GM15510 (cell line): Measurements from ENCODE around the gene ULK4.

Experiments used
- POLR2A ChIP-seq: IDR thresholded peaks from 3 replicates; pipeline ENCODE4 v1.6.1; 2011; ENCODE audit warnings: borderline replicate concordance; ENCODE audit not compliant: insufficient read length; ENCODE audit errors: extremely low read depth

The ULK4 gene

DNA sequence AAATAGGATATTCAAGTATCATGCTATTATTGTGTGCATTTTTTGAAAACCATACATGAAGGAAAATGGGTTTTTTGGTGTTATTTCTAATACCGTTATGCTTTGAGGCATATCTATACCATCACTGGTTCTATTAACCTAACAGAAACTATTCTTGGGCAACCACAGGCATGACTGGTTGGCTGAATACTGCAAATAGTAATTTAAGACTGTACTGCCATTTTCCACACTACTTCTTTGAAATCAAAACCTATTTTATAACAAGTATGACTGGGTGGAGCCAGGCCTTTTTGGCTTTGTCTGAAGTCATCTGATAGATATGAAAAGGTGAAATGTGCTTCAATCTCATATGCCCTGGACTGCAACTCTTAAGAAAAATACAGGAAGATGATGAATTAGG, 115.1 kb downstream of the ULK4 start:
- no peak for TF ChIP-seq POLR2A

DNA sequence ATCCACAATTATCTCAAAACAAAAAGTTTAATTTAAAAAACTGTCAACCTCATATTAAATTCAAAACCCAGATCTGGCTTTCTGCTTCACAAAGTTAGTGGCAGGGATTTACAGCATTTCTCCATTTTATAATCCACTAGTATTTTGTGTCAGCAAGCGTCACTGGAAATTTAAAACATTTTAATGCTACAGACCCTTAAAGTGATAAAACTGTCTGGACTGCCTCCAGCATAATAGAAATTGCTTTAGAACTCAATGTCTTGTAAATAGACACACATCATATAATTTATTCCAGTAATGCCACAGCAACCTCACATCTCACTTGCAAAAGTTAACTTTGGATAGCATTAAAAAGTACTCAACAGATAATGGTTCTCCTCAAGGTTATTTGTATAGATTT, 116.1 kb downstream of the ULK4 start:
- no peak for TF ChIP-seq POLR2A

DNA sequence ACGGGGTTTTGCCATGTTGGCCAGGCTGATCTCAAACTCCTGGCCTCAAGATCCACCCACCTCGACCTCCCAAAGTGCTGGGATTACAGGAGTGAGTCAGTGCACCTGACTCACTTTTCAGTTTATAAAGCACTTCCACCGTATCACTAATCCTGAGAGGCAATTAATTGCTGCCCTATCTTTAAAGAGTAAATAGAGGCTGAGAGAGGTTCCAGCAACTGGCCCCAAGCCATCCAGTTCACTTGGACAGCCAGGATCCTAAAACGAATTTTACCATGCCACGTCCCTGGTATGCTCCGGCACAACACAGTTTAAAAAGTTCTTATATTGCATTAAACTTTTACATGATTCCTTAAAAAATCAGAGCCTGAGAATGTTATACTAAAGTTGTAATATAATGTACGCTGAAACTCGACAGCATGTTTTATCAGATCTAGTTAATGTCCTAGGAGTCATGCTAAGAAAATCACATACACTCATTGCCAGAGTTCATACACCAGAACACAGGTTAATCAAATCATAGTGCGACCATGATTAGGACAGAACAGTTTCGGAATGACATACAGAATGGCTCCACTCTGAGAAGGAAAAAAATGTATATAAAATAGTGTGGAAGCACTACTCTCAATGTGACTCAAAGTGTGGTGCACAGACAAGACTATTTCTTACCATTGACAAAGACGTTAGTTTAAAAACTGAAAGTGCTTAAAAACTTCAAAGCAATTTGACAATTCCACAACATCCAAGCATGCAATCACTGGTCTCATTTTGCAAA, 125.4 kb downstream of the ULK4 start:
- no peak for TF ChIP-seq POLR2A

DNA sequence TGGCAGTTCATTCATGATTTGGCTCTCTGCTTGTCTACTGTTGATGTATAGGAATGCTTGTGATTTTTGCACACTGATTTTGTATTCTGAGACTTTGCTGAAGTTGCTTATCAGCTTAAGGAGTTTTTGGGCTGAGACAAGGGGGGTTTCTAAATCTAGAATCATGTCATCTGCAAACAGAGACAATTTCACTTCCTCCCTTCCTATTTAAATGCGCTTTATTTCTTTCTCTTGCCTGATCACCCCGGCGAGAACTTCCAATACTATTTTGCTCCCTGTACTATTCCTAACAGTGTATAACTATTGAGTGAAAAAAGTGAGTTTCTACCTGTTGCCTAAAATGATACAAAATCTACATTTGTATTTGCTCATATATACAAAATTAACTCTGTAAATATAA, 128.3 kb downstream of the ULK4 start:
- TF ChIP-seq POLR2A, result no peak

DNA sequence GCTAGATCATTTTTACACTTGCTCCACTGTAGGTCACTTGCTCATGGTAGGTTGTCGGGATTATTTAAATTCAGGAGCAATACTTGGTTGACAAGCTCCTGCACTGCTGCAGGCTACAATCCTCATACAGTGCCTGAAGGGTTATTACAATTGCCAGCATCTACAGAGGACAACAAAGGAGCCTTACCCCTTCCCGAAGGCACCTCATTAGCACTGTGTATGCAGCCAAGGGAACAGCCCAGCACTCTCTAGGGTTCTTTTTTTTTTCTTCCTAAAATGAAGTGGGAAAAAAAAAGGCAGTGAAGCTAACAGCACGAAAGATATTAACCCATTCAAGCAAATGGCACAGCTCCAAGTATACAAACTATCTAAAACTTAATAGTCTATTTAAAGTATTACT, 142.7 kb downstream of the ULK4 start:
- no peak for TF ChIP-seq POLR2A

DNA sequence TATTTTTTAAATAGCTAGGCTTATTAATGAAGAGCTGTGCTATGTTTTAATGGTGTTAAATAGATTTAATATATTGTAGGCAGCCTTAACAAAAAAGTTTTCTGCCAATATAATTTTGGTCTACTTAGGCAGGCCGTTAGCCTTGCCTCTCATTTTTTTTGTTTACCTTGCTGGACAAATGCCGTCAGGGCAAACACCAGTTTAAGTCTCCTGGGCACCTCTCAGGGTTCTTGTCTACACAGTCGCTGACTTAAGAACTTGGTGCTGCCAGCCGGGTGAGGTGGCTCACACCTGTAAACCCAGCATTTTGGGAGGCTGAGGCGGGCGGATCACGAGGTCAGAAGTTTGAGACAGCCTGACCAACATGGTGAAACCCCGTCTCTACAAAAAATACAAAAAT, 153.3 kb downstream of the ULK4 start:
- no peak for TF ChIP-seq POLR2A

DNA sequence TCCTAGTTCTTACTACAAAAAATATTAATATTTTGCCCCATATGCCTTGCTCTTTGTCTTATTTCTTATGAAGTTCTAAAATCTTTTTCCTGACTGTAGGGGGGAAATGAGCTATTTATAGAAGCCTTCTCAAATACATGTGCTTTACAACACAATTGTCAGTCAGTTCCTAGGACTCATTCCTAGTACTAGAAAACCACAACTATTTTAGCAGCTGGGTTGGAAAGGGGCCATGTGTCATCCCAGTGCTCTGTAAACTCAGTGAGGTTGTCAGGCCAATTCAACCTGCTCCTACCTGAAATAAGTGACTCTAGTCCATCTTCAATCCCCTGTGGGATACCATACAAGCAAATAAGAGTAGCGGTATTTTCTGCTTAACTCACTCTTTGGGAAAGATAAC, 153.8 kb downstream of the ULK4 start:
- no peak for TF ChIP-seq POLR2A

DNA sequence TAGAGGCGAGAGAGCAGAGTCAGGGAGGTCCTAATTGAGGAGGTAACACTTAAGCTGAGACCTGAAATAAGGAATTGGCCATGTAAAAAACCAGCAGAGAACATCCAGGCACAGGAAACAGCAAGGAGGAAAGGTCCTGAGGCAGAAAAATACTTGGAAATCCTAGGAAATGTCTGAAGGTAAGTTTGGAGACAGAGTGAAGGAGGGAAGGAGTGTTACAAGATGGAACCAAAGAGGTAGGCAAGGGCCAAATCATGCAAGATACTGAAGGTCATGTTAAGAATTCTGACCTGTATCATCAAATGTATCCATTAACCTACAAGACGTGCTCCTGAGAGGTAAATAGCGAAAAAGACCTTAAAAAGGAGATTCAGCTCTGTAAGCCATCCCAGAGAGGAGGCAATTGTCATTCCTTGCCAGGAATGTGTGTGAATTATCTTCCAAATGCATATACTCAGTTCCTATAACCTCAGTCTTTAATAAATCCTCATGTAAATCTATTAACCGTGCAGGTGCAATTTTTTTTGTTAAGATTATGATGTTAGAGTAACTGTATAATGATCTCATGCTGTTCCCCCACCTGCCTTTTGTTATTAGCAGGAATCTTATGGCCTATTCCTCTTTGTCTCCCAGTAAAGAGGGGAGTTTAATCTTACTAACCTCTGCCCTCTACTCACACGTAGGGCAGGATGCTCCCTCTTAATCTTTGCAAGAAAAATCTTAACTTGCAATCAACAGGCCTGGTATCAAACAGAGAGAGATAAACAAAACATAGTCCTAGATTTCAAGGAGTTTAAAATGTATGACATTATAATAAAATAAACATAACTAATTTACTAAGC, 166.9 kb downstream of the ULK4 start:
- no peak for TF ChIP-seq POLR2A

DNA sequence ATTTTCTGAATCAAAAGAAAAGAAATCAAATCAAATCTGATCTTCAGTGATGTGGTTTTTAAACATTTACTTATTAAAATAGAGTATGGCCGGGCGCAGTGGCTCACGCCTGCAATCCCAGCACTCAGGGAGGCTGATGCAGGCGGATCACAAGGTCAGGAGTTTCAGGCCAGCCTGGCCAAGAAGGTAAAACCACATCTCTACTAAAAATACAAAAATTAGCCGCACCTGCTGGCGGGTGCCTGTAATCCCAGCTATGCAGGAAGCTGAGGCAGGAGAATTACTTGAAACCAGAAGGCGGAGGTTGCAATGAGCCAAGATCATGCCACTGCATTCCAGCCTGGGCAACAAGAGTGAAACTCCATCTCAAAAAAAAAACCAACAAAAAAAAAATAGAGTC, 169.1 kb downstream of the ULK4 start:
- TF ChIP-seq POLR2A, result no peak

DNA sequence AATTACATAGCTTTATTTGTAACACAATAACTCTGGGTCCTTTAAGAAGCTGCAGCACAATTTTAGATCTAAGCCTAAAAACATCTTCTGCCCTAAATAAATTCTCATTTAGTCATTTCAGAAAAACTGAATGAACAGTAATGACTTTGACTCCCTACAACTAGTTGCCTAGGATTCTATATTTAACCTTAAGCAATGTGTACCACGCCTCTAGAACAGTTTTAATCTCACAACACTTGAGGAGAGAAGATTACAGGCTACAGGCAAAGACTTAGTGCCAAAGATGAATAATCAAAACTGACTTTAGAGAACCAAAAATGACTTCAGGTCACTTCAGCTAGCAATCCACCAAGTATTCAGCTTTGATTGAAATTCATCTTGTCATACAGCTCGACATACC, 192.8 kb downstream of the ULK4 start:
- no peak for TF ChIP-seq POLR2A

DNA sequence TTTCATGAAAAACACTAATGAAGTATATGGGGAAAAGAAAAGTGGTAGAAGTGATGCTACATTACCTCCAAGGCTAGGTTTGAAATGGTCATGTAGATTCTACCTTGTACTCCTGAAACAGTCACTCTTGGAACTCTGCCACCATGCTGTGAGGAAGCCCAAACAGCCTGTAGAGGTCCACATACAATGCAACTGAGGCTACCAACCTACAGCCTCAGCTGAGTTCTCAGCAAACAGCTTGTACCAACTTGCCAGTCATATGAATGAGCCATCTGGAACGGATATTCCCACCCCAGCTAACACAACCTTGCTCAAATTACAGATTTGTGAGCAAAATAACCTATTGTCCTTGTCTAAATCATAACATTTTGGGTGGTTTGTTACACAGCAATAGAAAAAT, 193.5 kb downstream of the ULK4 start:
- no peak for TF ChIP-seq POLR2A

DNA sequence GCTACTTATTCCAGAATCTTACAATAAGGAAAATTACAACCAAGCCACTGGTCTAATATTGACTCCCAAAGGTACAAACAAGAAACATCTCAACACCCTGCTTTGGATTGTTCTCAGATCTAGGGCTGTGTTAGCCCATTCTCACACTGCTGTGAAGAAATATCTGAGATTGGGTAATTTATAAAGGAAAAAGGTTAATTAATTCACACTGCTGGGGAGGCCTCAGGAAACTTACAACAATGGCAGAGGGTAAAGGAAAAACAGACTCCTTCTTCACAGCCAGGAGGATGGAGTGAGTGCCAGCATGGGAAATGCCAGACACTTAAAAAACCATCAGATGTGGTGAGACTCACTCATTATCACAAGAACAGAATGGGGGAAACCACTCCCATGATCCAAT, 208.3 kb downstream of the ULK4 start:
- no peak for TF ChIP-seq POLR2A

DNA sequence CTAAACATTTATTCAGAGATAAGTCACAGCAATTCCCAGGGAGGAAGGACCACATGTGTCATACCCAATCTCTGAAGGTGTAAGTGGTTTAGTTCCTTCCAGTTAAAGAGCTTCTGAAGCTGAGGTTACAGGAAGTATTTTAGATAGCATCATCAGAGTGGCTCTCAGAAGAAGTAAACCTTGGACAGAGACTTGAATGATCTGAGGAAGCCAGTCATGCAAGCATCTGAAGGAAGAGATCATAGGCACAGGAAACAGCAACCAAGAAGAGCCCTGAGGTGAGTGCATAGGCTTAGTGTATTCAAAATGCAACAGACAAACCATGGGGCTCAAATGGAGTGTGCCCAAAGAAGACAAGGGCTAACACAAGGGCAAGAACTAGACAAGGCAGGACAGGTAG, 210.3 kb downstream of the ULK4 start:
- TF ChIP-seq POLR2A, result no peak

DNA sequence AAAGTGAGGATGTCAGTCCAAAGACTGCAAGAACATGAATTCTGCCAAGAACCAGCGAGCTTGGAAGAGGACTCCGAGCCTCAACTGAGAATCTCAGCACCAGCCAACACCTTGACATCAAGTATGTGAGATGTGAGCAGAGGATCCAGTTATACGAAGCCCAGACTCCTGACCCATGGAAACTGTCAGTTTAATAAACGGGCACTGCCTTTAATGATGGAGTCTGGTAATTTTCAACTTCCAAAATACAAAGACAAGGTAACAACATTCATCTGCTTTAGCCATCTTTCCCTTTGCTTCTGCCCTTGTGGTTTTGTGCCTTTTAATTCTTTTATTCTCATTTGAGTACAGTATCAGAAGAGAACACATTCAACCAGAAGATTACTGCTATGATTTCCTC, 211.9 kb downstream of the ULK4 start:
- no peak for TF ChIP-seq POLR2A

DNA sequence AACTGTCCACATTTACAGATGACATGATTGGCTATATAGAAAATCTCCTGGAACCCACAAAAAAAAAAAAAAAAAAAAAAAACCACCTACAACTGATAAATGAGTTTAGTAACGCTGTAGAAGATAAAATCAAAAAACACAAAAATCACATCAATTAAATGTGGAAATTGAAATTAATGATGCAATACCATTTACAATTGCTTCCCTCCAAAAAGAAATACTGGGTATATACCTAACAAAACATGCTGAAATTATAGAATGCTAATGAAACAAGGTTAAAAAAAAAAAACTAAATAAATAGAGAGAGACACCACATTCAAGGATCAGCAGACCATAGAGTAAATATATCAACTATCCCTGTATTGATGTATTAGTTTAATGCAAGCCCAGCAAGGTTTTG, 215.7 kb downstream of the ULK4 start:
- TF ChIP-seq POLR2A, result no peak

DNA sequence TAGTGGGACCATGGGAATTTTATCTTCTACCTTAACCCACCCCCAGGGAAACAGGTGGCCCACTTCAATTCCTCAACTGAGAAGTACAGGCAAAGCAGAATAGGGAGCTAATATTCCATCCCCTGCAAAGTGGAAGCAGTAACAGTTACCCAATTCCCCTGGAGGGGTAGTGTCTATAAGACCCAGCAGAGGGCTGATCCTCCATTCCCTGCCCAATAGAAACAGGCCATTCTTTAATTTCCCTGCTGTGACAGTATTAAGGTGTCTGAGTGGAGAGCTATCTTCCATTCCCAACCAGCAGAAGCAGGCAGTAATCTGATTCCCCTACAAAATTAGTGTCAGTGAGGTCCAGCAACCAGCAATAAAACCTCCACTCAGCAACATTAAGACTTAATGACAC, 219.8 kb downstream of the ULK4 start:
- TF ChIP-seq POLR2A, result no peak
